B cell (primary cell): ENCODE results near the gene IL12A.

Source experiments
- CTCF ChIP-seq: fragments of 200-600 bp; IDR thresholded peaks from one replicate; pipeline ENCODE4 v1.8.0; 2022; ENCODE audit warnings: antibody characterized with exemption, mild to moderate bottlenecking
- EZH2 ChIP-seq: IDR thresholded peaks from 2 replicates; pipeline ENCODE4 v1.6.1; 2012; ENCODE audit warnings: borderline replicate concordance, low read depth, mild to moderate bottlenecking, moderate library complexity, low read length; ENCODE audit not compliant: insufficient read depth, poor library complexity, severe bottlenecking

GRCh38 chr3:159977295-159977694 lies 11.3 kb upstream of the IL12A start:
- TF ChIP-seq CTCF = no peak
- TF ChIP-seq EZH2 = no peak
